OCI-LY3 (cell line): ENCODE data around the gene KLHL4.

Source experiments
- EZH2phosphoT487 ChIP-seq: fragments of 200-600 bp; shearing (Covaris generic); IDR thresholded peaks from 2 replicates; pipeline ENCODE4 v1.6.1; 2018; ENCODE audit warnings: antibody characterized with exemption, mixed run types, low read depth
- TF ChIP-seq, protein P1 (sequence below): fragments of 200-600, 300-600 bp; sonication (generic); IDR thresholded peaks from 2 replicates; pipeline ENCODE4 v1.5.1; 2014; ENCODE audit warnings: antibody characterized with exemption, low read length, low read depth

DNA sequence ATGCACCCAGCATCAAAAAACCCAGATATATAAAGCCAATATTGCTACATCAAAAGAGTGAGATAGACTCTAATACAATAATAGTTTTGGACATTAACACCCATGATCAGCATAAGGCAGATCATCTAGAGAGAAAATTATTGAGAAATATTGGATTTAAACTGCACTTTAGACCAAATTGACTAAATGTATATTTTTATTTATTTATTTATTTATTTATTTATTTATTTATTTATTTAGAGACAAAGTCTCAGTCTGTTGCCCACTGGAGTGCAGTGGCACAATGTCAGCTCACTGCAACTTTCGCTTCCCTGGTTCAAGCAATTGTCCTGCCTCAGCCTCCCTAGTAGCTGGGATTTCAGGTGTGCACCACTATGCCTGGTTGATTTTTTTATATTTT lies 193.0 kb downstream of the KLHL4 start:
- TF ChIP-seq, protein P1, sequence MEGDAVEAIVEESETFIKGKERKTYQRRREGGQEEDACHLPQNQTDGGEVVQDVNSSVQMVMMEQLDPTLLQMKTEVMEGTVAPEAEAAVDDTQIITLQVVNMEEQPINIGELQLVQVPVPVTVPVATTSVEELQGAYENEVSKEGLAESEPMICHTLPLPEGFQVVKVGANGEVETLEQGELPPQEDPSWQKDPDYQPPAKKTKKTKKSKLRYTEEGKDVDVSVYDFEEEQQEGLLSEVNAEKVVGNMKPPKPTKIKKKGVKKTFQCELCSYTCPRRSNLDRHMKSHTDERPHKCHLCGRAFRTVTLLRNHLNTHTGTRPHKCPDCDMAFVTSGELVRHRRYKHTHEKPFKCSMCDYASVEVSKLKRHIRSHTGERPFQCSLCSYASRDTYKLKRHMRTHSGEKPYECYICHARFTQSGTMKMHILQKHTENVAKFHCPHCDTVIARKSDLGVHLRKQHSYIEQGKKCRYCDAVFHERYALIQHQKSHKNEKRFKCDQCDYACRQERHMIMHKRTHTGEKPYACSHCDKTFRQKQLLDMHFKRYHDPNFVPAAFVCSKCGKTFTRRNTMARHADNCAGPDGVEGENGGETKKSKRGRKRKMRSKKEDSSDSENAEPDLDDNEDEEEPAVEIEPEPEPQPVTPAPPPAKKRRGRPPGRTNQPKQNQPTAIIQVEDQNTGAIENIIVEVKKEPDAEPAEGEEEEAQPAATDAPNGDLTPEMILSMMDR = no peak
- no peak for TF ChIP-seq EZH2phosphoT487
